NCI-H2196 (cell line): ENCODE measurements around the gene P2RX1.

ENCODE experiments used
- DNase-seq: peaks from one replicate; lab custom pipeline; 2025; ENCODE audit not compliant: unreplicated experiment; lab: John Stamatoyannopoulos, UW

P2RX1 gene

GRCh38 chr17:3925684-3926485, 9.6 kb upstream of the P2RX1 start:
- DNase-seq = no peak

- DNase-seq = no peak
Measured at GRCh38 chr17:3924512-3925350, 8.5 kb upstream of the P2RX1 start.

- no peak for DNase-seq
Measured at GRCh38 chr17:3923466-3924190, 7.4 kb upstream of the P2RX1 start.

GRCh38 chr17:3922765-3923164, 6.5 kb upstream of the P2RX1 start:
- no peak for DNase-seq

- DNase-seq = no peak
Measured at GRCh38 chr17:3921502-3922319, 5.4 kb upstream of the P2RX1 start.

GRCh38 chr17:3921006-3921405, 4.7 kb upstream of the P2RX1 start:
- DNase-seq = no peak

- no peak for DNase-seq
Measured at GRCh38 chr17:3919123-3919624, 2.9 kb upstream of the P2RX1 start.

- no peak for DNase-seq
Measured at GRCh38 chr17:3918372-3919122, 2.3 kb upstream of the P2RX1 start.

- no peak for DNase-seq
Measured at GRCh38 chr17:3917391-3917931, 1.2 kb upstream of the P2RX1 start.

- DNase-seq = no peak
Measured at GRCh38 chr17:3916825-3917224, 560 bp upstream of the P2RX1 start.

GRCh38 chr17:3915581-3915994, 677 bp downstream of the P2RX1 start:
- no peak for DNase-seq

GRCh38 chr17:3914312-3914670, 2.0 kb downstream of the P2RX1 start:
- DNase-seq = no peak

GRCh38 chr17:3913531-3914311, 2.5 kb downstream of the P2RX1 start:
- peak; percentile 50 for DNase-seq

- DNase-seq = no peak
Measured at GRCh38 chr17:3912827-3913226, 3.4 kb downstream of the P2RX1 start.

- DNase-seq = no peak
Measured at GRCh38 chr17:3911271-3912053, 4.8 kb downstream of the P2RX1 start.

- no peak for DNase-seq
Measured at GRCh38 chr17:3910420-3911270, 5.6 kb downstream of the P2RX1 start.

- no peak for DNase-seq
Measured at GRCh38 chr17:3909257-3909656, 7.0 kb downstream of the P2RX1 start.
